BLaER1 (cell line): Measurements from ENCODE around the gene MPDZ.

Experiments
- H3K27ac ChIP-seq: shearing (Covaris generic); formaldehyde crosslinking; 2 replicates; pipeline ENCODE4 v1.8.1; 2022
- H3K27me3 ChIP-seq: shearing (Covaris generic); formaldehyde crosslinking; 2 replicates; pipeline ENCODE4 v1.8.1; 2022
- H3K36me3 ChIP-seq: shearing (Covaris generic); formaldehyde crosslinking; 2 replicates; pipeline ENCODE4 v1.8.1; 2022
- H3K4me1 ChIP-seq: shearing (Covaris generic); formaldehyde crosslinking; 2 replicates; pipeline ENCODE4 v1.8.1; 2022
- H3K4me2 ChIP-seq: shearing (Covaris generic); formaldehyde crosslinking; 2 replicates; pipeline ENCODE4 v1.8.1; 2022
- H3K4me3 ChIP-seq: shearing (Covaris generic); formaldehyde crosslinking; 2 replicates; pipeline ENCODE4 v1.8.1; 2022
- H3K9ac ChIP-seq: shearing (Covaris generic); formaldehyde crosslinking; 2 replicates; pipeline ENCODE4 v1.8.1; 2022
- H3K9me3 ChIP-seq: shearing (Covaris generic); formaldehyde crosslinking; 2 replicates; pipeline ENCODE4 v1.8.1; 2022
- H4K20me1 ChIP-seq: shearing (Covaris generic); formaldehyde crosslinking; 2 replicates; pipeline ENCODE4 v1.8.1; 2022
- Cebpa-rat ChIP-seq: shearing (Covaris generic); IDR thresholded peaks from 2 replicates; pipeline ENCODE4 v1.8.1; 2022

The MPDZ gene

GRCh38 chr9:13090628-13091027 lies 188.9 kb downstream of the MPDZ start:
- H3K4me3 ChIP-seq: no peak overlapping the region
- no peak overlapping the region for H3K27ac ChIP-seq
- H3K9ac ChIP-seq: no peak overlapping the region

DNA sequence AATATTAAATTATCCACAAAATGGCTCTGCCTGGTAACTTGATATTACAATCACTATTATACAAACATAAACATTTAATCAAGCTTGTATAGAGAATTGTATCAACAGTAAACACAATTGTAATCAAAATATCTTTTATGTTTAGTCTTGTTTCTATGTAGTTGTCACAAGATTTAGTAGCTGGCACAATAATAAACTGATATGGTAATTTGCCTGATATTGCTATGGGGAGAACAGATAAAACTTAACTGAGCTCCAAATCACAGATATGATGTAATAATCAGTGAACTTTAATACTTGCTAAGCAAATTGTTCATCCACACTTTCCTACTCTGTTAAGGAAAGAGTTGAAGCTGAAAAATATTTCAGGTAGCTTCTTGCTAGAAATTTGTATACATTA lies 189.8 kb downstream of the MPDZ start:
- Histone ChIP-seq H3K9ac (no peak overlapping the region), H3K4me1 (no peaks in the 10 kb centered on the region), H3K27me3 (no peaks in the 10 kb centered on the region), H3K4me2 (no peak overlapping the region), H3K9me3 (no peaks in the 10 kb centered on the region), H3K27ac (no peak overlapping the region), H4K20me1 (no peaks in the 10 kb centered on the region), H3K4me3 (no peak overlapping the region), H3K36me3 (no peaks in the 10 kb centered on the region)
- TF ChIP-seq Cebpa-rat: no peak

More at GRCh38 chr9:13090628-13091027, 188.9 kb downstream of the MPDZ start:
- H3K9me3 ChIP-seq: no peaks in the 10 kb centered on the region
- H4K20me1 ChIP-seq: no peaks in the 10 kb centered on the region
- no peaks in the 10 kb centered on the region for H3K36me3 ChIP-seq
- H3K4me1 ChIP-seq: no peaks in the 10 kb centered on the region
- H3K4me2 ChIP-seq: no peak overlapping the region
- no peaks in the 10 kb centered on the region for H3K27me3 ChIP-seq
- no peak for TF ChIP-seq Cebpa-rat

DNA sequence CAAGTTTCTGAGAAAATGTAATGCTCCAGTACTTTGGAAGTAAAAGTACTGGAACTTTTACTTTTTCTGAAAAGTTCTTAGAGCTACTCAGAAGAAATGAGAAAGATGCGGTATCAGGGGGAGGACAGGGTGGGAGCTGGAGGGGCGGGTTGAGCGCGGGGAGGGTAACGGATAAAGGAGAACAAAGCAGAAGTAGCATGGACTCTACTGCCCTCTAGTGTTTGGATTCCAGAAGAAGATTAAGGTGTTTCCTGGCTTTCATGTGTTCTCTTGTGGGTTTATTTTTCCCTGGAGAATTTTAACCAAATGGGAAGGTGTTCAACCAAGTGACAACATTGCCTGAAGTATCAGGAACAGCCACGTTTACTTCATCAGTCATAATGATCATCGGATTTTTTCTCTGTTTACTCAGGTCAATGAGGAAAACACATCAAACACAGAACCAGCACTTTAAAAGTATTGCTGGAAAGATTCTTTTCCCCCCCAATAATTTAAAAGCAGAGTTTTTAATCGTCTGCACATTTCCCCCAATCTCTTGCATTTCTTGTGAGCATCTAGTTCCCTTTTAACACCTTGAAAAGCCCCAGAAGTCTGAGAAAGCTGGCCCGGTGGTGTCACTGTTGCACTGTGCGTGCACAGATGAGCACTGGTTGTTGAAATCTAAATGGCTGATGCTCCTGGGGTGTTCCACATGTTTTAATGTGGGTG lies 190.6 kb downstream of the MPDZ start:
- H3K36me3 ChIP-seq: no peaks in the 10 kb centered on the region
- H3K9ac ChIP-seq: no peak overlapping the region
- no peaks in the 10 kb centered on the region for H3K9me3 ChIP-seq
- H4K20me1 ChIP-seq: no peaks in the 10 kb centered on the region
- H3K4me3 ChIP-seq: no peak overlapping the region
- no peaks in the 10 kb centered on the region for H3K4me1 ChIP-seq
- H3K4me2 ChIP-seq: no peak overlapping the region
- no peak overlapping the region for H3K27ac ChIP-seq
- no peaks in the 10 kb centered on the region for H3K27me3 ChIP-seq
- TF ChIP-seq Cebpa-rat: no peak

- no peaks in the 10 kb centered on the region for H4K20me1 ChIP-seq
- H3K36me3 ChIP-seq: no peaks in the 10 kb centered on the region
- H3K27ac ChIP-seq: no peak overlapping the region
- no peaks in the 10 kb centered on the region for H3K9me3 ChIP-seq
- H3K4me2 ChIP-seq: no peak overlapping the region
- H3K27me3 ChIP-seq: no peaks in the 10 kb centered on the region
- H3K4me3 ChIP-seq: no peak overlapping the region
- no peak for TF ChIP-seq Cebpa-rat
- no peaks in the 10 kb centered on the region for H3K4me1 ChIP-seq
- H3K9ac ChIP-seq: no peak overlapping the region
Measured at GRCh38 chr9:13083963-13084528, 195.4 kb downstream of the MPDZ start.

DNA sequence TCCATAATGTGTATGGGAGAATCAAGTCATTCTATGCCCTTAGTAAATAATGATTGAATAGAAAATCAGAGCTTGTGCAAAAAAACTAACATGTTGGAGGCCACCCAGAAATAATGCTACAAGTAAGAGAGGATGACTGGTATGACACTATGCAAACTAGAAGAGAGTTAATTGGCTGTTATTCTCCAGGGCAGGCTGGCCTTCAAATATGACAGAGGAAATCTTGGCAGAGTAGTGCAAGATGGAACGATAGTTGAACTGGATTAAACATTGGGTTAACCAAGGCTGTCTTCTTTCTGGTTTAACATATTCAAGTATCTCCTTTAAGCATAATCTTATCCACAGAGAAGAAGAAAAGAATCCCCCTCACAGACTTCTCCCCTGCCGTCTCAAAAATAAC lies 196.1 kb downstream of the MPDZ start:
- Histone ChIP-seq H3K27me3 (no peaks in the 10 kb centered on the region), H3K9me3 (no peaks in the 10 kb centered on the region), H3K4me1 (no peaks in the 10 kb centered on the region), H3K27ac (no peak overlapping the region), H3K36me3 (no peaks in the 10 kb centered on the region), H3K4me3 (no peak overlapping the region), H3K9ac (no peak overlapping the region), H4K20me1 (no peaks in the 10 kb centered on the region), H3K4me2 (no peak overlapping the region)
- TF ChIP-seq Cebpa-rat: no peak

GRCh38 chr9:13082796-13083195 lies 196.7 kb downstream of the MPDZ start:
- Histone ChIP-seq H3K36me3 (no peaks in the 10 kb centered on the region), H3K9me3 (no peaks in the 10 kb centered on the region), H3K27ac (no peak overlapping the region), H3K4me1 (no peaks in the 10 kb centered on the region), H3K9ac (no peak overlapping the region), H3K4me2 (no peak overlapping the region), H4K20me1 (no peaks in the 10 kb centered on the region), H3K27me3 (no peaks in the 10 kb centered on the region), H3K4me3 (no peak overlapping the region)
- TF ChIP-seq Cebpa-rat: no peak

GRCh38 chr9:13078164-13078563 lies 201.3 kb downstream of the MPDZ start:
- TF ChIP-seq Cebpa-rat: no peak
- Histone ChIP-seq H3K27ac (no peak overlapping the region), H3K9ac (no peak overlapping the region), H4K20me1 (no peaks in the 10 kb centered on the region), H3K36me3 (no peaks in the 10 kb centered on the region), H3K27me3 (no peaks in the 10 kb centered on the region), H3K4me3 (no peak overlapping the region), H3K9me3 (no peaks in the 10 kb centered on the region; the same call in 1 of the 2 replicates), H3K4me1 (no peaks in the 10 kb centered on the region), H3K4me2 (no peak overlapping the region)

DNA sequence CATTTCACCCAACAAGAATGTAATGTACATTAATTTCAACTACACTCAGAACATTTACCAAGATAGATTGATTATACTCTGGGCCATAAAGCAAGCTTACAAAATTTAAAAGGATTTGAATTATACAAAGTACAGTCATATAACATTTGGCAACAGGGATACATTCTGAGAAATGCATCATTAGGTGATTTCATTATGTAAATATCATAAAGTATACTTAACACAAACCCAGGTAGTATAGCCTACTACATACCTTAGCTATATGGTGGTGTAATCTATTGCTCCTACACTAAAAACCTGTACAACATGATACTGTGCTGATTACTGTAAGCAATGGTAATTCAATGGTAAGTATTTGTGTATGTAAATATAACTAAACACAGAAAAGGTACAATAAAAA lies 202.9 kb downstream of the MPDZ start:
- Histone ChIP-seq H4K20me1 (no peaks in the 10 kb centered on the region), H3K27ac (no peak overlapping the region), H3K4me1 (no peaks in the 10 kb centered on the region), H3K4me2 (no peak overlapping the region), H3K27me3 (no peaks in the 10 kb centered on the region), H3K36me3 (no peaks in the 10 kb centered on the region), H3K9me3 (no peaks in the 10 kb centered on the region; the same call in 1 of the 2 replicates), H3K4me3 (no peak overlapping the region), H3K9ac (no peak overlapping the region)
- no peak for TF ChIP-seq Cebpa-rat

DNA sequence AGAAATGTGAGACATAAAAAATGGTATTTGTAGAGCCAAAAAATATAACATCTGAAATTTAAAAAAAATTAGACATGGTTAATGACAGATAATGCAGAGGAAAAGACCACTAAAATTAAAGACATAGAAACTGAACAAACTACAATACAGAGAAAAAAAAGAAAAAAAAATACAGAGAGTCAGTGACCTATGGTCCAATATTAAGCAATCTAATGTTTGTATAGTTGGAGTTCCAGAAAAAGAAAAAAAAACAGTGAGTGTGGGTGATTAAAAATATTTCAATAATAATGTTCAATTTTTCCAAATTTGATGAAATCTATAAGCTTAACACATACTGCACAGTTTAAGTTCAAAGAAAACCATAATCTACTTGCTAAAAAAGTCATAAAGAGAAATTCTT lies 207.6 kb downstream of the MPDZ start:
- no peaks in the 10 kb centered on the region for H3K36me3 ChIP-seq
- no peak overlapping the region for H3K9ac ChIP-seq
- H3K9me3 ChIP-seq: no peaks in the 10 kb centered on the region; the same call in 1 of the 2 replicates
- no peak overlapping the region for H3K27ac ChIP-seq
- H4K20me1 ChIP-seq: no peaks in the 10 kb centered on the region
- H3K4me3 ChIP-seq: no peak overlapping the region
- no peaks in the 10 kb centered on the region for H3K4me1 ChIP-seq
- no peak overlapping the region for H3K4me2 ChIP-seq
- no peaks in the 10 kb centered on the region for H3K27me3 ChIP-seq
- no peak for TF ChIP-seq Cebpa-rat

DNA sequence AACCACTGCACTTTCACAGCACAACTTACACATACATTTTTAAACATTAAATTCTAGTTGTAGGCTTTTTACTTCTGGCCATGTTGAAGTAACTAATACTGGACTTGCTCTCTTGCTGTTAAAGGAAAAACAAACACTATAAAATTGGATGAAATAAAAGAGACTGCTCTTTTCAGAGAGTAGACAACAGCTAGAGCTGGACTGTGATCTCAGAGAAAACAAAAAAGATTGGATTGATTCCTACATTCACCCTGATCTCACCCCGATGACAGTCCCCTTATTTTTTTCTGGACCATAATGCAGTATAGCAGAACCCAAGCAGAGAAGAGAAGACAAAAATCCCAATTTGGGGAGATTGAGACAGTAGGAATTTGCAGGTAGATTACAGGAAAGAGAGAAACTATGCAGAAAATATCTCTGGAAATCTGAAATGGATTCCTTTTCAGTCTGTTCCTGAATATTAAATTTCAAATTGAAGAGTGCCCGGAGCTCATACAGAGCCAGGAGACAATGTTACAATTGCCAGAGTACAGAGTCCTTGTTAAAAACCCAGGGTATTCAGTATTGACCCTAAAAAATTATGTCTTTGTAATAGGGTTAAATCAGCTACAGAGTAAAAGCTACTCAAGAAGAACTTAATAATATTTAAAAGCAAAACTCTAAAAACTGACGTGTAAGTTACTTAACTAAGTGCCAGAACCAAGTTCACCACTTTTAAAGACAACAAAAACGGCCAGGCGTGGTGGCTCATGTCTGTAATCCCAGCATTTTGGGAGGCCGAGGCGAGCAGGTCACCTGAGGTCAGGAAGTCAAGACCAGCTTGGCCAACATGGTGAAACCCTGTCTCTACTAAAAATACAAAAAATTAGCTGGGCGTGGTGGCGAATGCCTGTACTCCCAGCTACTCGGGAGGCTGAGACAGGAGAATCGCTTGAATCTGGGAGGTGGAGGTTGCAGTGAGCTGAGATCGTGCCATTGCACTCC lies 208.6 kb downstream of the MPDZ start:
- no peaks in the 10 kb centered on the region for H3K36me3 ChIP-seq
- no peaks in the 10 kb centered on the region for H3K4me1 ChIP-seq
- H3K27ac ChIP-seq: no peak overlapping the region
- no peaks in the 10 kb centered on the region; the same call in 1 of the 2 replicates for H3K9me3 ChIP-seq
- no peak overlapping the region for H3K9ac ChIP-seq
- H3K4me3 ChIP-seq: no peak overlapping the region
- H4K20me1 ChIP-seq: no peaks in the 10 kb centered on the region
- no peaks in the 10 kb centered on the region for H3K27me3 ChIP-seq
- H3K4me2 ChIP-seq: no peak overlapping the region
- TF ChIP-seq Cebpa-rat: no peak
